22Rv1 (cell line): ENCODE results near the gene TMBIM4.
"Not testable (repeated sequence)": the region's sequence is repeated elsewhere in the genome, so short reads cannot be mapped to it uniquely, and the experiment has no call there.

Experiments used
- H3K27ac ChIP-seq: fragments of 450-650 bp; 2 replicates; pipeline ENCODE4 v1.5.1; 2017
- CTCF ChIP-seq: fragments of 450-650 bp; IDR thresholded peaks from 2 replicates; pipeline ENCODE4 v1.5.1; 2017; ENCODE audit warnings: mild to moderate bottlenecking
- ZFX ChIP-seq: fragments of 450-650 bp; IDR thresholded peaks from 2 replicates; pipeline ENCODE4 v1.6.1; 2017; ENCODE audit warnings: antibody characterized with exemption, borderline replicate concordance

Gene TMBIM4

GRCh38 chr12:66169221-66170170 lies at the start of gene TMBIM4:
TMBIM4 (minus strand) TSS chr12:66169996; CDS start chr12:66169951, 45 bp downstream.
- TF ChIP-seq CTCF (peak; percentile 81), ZFX (no peak)
- peak within 1 kb of the TSS; percentile 95 for H3K27ac ChIP-seq

- TF ChIP-seq CTCF = no peak
- no peak for TF ChIP-seq ZFX
- H3K27ac ChIP-seq = no peak overlapping the region
Measured at GRCh38 chr12:66217342-66217917, 47.6 kb upstream of the TMBIM4 start.

- not testable (repeated sequence) for H3K27ac ChIP-seq
Measured at GRCh38 chr12:66213011-66213410, 43.2 kb upstream of the TMBIM4 start.

GRCh38 chr12:66211573-66211972 lies 41.8 kb upstream of the TMBIM4 start:
- H3K27ac ChIP-seq = not testable (repeated sequence)

- no peak overlapping the region for H3K27ac ChIP-seq
- TF ChIP-seq ZFX (no peak), CTCF (no peak)
Measured at GRCh38 chr12:66210840-66211239, 41.0 kb upstream of the TMBIM4 start.

GRCh38 chr12:66206141-66206540 lies 36.3 kb upstream of the TMBIM4 start:
- no peak overlapping the region for H3K27ac ChIP-seq
- TF ChIP-seq CTCF (no peak), ZFX (no peak)

GRCh38 chr12:66203820-66204219 lies 34.0 kb upstream of the TMBIM4 start:
- TF ChIP-seq CTCF = no peak
- no peak overlapping the region for H3K27ac ChIP-seq

GRCh38 chr12:66199831-66200509 lies 30.2 kb upstream of the TMBIM4 start:
- no peak overlapping the region for H3K27ac ChIP-seq
- TF ChIP-seq CTCF (no peak), ZFX (no peak)
